ENCODE data around the gene OR2T6.

- TF ChIP-seq EZH2 (IDR thresholded peaks at IDR 0.05; ENCODE audit: low read length) (no peak), CTCF (optimal IDR thresholded peaks at IDR 0.05 in 1 of 3, IDR thresholded peaks at IDR 0.05 in 1 of 3, conservative IDR thresholded peaks at IDR 0.05 in 1 of 3; ENCODE audit: extremely low read depth in 1 of 3, insufficient read depth in 2 of 3, low read length in 3 of 3) (no peak)
Measured at GRCh38 chr1:248388426-248388825, 12.9 kb downstream of the OR2T6 start.

Data from keratinocyte (primary cell).